ENCODE data around the gene GRB2.
"Not testable (repeated sequence)": the region's sequence is repeated elsewhere in the genome, so short reads cannot be mapped to it uniquely, and the experiment has no call there.

DNA sequence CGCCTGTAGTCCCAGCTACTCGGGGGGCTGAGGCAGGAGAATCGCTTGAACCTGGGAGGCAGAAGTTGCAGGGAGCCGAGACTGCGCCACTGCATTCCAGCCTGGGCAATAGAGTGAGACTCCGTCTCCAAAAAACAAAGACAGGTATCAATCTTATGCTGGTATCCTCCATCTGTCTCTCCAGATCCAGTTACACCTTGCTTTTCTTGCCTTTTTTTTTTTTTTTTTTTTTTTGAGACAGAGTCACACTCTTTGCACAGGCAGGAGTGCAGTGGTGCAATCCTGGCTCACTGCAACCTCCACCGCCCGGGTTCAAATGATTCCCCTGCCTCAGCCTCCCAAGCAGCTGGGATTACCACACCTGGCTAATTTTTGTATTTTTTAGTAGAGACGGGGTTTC is 59.1 kb downstream of the GRB2 start:
- TF ChIP-seq, protein P1, sequence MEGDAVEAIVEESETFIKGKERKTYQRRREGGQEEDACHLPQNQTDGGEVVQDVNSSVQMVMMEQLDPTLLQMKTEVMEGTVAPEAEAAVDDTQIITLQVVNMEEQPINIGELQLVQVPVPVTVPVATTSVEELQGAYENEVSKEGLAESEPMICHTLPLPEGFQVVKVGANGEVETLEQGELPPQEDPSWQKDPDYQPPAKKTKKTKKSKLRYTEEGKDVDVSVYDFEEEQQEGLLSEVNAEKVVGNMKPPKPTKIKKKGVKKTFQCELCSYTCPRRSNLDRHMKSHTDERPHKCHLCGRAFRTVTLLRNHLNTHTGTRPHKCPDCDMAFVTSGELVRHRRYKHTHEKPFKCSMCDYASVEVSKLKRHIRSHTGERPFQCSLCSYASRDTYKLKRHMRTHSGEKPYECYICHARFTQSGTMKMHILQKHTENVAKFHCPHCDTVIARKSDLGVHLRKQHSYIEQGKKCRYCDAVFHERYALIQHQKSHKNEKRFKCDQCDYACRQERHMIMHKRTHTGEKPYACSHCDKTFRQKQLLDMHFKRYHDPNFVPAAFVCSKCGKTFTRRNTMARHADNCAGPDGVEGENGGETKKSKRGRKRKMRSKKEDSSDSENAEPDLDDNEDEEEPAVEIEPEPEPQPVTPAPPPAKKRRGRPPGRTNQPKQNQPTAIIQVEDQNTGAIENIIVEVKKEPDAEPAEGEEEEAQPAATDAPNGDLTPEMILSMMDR (IDR thresholded peaks at IDR 0.05; ENCODE audit: low read depth, low read length), result not testable (repeated sequence)
- TF ChIP-seq EZH2phosphoT487 (IDR thresholded peaks at IDR 0.05; ENCODE audit: low read depth), result not testable (repeated sequence)
